DMS114 treated with DMSO at 0.1 percent for 48 hours (cell line): ENCODE data around the gene CCDC7.
A peak's percentile ranks its signal among the peaks of the same experiment; 100 is the strongest.
"Not testable (repeated sequence)": the region's sequence is repeated elsewhere in the genome, so short reads cannot be mapped to it uniquely, and the experiment has no call there.

Experiments used
- DNase-seq: peaks from one replicate; lab custom pipeline; 2025; ENCODE audit not compliant: unreplicated experiment; lab: John Stamatoyannopoulos, UW

The CCDC7 gene

DNA sequence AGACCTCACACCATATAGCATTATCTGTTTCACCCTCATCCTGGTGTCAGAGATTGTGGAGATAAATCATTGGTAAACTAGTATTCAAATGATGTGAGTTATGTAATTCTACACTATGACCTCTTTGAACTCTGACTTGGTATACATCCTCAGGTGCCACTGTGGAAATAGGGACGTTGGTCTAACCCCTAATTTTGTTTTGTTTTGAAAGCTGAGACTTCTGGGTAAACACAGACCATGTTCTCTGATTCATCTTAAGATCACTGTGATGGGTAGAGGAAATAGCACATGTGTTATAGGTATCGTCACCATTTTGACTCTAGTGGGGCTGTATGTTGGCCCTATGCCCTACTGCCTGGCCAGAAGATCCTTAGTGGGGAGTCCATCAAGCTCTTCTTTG is 241.6 kb downstream of the CCDC7 start:
- DNase-seq, result no peak

DNA sequence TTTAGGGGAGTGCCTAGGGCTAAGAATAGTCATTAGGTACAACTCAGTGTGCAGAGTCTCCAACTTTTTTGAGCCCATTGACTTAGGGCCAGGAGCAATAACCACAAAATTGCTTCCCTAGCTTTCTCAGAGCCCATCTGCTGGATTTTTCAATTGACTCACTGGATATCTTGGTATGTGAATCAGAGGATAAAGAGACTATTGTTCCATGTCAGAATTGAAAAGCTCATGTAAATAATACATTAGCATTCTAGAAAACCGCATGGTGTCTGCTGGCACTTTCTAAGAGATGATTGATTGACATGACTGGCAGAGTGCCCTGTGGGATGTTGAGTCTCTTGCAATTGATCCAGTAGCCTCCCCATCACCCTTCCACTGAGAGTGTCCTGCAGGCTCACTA is 246.2 kb downstream of the CCDC7 start:
- no peak for DNase-seq

DNA sequence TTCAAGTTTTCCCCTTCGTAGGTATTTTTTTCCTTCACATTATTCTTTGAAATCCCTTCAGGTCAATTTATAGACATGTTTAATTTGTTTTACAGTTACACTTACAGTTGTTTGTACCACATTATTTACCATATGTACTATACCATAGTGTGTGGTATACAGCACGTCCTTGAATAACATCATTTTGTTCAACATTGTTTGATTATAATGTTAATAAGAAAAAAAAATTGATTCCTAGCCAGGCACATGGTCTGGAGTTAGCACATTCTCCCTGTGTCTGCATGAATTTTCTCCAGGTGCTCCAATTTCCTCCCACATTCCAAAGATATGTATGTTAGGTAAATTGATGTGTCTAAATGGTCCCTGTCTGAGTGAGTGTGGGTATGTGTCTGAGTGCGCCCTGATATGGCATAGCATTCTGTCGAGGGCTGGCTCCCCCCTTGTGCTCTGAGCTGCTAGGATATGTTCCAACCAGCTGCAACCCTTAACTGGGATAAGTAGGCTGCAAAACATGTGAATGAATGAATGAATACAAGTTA is 247.6 kb downstream of the CCDC7 start:
- DNase-seq, result no peak

DNA sequence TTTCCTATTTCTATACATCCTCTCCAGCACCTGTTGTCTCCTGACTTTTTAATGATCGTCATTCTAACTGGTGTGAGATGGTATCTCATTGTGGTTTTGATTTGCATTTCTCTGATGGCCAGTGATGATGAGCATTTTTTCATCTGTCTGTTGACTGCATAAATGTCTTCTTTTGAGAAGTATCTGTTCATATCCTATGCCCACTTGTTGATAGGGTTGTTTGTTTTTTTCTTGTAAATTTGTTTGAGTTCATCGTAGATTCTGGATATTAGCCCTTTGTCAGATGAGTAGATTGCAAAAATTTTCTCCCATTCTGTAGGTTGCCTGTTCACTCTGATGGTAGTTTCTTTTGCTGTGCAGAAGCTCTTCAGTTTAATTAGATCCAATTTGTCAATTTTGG is 253.7 kb downstream of the CCDC7 start:
- DNase-seq, result not testable (repeated sequence)

DNA sequence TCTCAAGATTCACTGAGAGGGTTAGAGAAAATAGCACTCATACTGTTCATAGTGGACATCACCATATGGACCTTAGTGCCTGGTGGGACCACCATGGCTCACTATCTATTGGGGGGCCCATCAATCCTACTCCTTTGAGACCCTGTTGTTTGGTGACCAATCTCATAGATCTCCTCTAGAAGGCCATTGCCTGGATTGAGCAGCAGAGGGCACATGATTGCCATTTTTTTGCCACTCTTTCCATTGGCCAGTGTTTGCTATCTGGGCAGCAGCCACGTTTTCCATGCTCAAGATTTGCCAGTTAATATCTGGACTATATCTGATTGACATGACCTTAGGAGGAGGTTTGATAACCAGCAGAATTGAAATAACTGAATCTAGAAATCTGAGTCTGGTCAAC is 267.6 kb downstream of the CCDC7 start:
- DNase-seq, result no peak

DNA sequence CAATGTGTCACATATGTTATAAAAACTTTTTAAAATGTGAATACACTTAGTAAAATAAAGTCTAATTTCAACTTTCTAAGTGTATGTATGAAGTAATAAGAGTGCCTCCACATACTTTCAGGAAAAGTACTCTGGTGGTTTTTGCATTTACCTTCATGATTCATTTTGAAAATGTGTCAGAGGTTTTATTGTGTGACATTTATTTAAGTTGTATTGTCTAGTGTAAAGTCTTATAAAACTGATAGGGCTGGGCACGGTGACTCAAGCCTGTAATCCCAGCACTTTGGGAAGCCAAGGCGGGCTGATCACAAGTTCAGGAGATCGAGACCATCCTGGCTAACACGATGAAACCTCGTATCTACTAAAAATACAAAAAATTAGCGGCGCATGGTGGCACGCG is 285.6 kb downstream of the CCDC7 start:
- DNase-seq, result no peak

DNA sequence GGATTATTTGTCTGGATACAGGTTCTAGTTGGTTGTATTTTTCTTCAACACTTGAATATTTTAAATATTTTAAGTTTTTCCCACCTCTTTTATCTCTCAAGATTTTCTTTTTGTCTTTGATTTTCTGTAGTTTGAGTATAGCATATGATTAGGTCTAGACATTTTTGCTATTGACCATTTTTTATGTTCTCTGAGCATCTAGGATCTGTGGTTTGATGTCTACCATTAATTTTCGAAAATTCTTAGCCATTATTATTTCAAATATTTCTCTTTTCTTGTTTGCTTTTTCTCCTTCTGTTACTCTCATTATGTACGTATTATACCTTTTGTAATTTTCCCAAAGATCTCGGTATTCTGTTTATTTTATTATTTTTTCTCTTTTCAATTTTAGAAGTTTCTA is 293.0 kb downstream of the CCDC7 start:
- no peak for DNase-seq

DNA sequence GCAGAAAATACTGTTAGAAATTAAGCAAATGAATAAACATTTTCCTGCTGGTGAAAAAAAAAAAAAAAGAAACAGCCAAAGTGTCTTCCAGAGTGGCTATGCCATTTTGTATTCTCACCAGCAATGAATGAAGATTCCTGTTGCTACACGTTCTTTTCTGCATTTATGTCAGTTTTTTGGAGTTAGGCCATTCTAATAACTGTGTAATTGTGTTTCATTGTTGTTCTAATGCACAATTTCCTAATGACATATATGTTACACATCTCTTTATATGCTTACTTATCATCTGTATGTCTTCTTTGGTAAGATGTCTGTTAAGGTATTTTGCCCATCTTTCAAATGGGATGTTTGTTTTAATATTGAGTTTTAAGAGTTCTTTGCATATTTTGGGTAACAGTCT is 298.4 kb downstream of the CCDC7 start:
- DNase-seq, result no peak

DNA sequence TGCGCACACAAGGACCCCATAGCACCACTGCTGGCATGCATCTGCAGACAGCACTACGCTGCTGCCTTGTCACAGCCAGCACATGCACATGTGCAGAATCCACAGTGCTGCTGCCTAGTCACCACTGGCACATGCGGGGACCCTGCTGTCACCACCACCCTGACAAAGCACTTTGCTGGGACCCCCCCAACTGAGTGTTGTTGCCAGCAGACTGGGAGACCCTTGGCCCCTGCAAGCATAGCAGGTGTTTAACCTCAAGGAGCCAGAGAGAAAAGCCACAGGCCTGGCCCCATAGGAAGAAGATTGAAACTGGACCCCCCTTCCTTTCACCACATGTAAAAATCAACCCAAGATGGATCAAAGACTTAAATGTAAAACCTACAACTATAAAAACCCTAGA is 300.9 kb downstream of the CCDC7 start:
- no peak for DNase-seq

DNA sequence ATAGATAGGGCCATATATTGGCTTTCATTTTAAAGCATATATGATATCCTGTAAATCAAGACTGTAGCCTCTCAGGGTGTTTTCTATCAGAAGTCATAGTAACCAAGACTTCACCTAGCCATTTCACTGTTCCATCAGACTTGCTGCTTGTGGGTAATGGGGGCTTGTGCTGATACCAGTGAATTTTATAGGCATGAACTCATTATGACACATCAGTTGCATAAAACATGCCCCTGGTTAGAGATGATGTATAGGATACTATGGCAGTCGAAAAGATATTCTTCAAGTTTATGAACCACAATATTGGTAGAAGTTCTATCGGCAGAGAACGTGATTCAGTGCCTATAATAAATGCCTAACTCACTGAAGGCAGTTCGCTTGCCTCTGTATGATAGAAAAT is 305.6 kb downstream of the CCDC7 start:
- DNase-seq, result no peak

DNA sequence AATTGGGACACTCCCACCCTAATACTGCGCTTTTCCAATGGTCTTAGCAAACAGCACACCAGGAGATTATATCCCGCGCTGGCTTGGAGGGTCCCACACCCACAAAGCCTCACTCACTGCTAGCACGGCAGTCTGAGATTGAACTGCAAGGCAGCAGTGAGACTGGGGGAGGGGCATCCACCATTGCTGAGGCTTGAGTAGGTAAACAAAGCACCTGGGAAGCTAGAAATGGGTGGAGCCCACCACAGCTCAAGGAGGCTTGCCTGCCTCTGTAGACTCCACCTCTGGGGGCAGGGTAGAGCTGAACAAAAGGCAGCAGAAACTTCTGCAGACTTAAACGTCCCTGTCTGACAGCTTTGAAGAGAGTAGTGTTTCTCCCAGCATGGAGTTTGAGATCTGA is 309.0 kb downstream of the CCDC7 start:
- DNase-seq, result not testable (repeated sequence)

DNA sequence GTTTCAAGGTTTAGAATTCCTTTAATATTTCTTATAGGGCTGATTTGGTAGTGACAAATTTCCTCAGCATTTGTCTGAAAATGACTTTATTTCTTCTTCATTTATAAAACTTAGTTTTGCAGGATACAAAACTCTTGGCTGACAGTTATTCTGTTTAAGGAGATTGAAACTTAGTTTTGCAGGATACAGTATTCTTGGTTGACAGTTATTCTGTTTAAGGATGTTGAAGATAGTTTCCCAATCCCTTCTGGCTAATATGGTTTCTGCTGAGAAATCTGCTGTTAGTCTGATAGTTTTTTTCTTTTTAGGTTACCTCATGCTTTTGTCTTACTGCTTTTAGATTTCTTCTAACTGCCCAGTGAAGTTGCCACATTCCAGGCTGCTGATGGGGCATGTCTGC is 325.3 kb downstream of the CCDC7 start:
- DNase-seq, result no peak

DNA sequence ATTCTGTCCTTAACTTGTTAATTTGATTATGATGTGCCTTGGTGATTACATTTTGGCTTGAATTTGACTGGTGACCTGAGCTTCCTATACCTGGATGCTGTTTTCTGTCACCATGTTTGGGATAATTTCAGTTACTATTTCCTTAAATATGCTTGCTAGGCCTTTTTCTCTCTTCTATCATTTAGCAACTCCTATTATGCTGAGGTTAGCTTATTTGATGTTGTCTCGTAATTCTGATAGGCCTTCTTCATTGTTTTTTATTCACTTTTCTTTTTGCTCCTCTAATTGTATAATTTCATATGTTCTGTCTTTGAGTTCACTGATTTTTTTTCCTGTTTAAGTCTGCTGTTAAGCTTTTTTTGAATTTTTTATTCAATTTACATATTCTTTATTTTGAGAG is 327.2 kb downstream of the CCDC7 start:
- no peak for DNase-seq

DNA sequence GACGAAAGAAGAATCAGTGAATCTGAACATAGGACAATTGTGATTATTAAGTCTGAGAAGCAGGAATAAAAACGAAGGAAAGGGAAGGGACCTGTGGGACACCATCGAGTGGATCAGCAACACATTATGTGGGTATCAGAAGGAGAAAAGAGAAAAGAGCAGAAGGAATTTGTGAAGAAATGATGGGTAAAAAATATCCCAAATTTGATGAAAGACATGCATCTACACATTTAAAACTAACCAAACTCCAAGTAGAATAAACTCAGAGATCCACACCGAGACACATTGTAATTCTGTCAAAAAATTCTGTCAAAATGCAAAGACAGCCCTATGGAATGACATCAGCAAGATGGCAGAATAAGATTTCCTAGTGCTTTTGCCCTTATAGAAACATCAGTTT is 341.0 kb downstream of the CCDC7 start:
- DNase-seq, result no peak

DNA sequence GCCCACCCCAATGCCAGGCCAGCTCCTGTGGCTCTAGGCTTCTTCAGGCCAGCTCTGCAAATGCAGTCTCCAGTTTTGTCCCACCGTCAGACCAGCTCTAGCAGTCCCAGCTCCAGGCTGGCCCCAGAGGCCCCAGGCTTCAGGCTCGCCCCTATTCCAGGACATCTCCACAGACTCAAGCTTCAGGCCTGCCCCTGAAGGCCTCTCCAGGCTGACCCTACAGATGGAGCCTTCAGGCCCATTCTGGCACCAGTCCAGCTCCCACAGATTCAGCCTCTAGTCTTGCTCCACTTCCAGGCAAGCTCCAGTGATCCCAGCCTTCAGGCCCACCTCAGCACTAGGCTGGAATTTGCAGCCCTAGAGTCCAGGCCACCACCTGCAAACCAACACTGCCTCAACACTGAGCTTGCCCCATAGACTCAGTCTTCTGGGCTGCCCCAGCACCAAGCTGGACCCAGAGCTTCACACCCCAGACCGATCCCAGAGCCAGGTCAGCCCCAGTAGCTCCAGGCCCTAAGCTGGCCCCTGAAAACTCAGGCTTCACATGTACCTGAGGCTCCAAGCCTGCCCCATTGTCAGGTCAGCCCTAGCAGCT is 341.8 kb downstream of the CCDC7 start:
- no peak for DNase-seq

DNA sequence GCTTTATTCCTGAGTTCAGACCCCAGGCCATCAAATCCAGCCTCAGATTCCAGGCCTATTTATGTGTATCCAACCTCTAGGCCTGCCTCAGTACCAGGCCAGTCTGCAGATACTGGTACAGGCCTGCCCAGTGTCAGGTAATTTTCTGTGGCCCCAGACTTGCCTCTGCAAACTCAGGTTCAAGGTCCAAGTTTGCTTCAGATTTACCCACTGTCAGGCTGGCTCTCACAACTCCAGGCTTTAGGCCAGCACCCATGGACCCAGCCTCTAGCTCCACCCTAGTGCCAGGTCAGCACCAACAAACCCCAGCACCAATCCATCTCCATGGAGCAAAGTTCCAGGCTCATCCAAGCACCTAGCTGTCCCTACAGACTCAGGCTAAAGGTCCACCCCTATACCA is 342.4 kb downstream of the CCDC7 start:
- no peak for DNase-seq

DNA sequence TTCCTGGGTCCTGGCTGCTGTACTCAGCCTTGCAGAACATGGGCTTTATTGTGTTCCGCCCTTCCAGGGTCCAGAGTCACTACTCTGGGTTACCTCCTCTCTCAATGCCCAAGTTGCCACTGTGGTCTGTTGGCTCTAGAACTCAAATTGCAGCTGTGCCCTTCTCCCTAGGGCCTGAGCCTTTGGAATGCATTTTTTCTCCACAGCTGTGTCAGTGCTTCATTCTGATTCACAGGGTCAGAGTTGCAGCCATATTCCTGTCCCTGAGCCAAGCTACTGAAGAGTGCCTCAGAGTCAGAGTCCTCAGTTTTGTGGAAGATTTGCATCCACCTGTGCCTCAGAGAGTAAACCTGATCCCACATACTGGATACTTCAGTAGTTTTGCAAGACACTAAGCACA is 344.5 kb downstream of the CCDC7 start:
- no peak for DNase-seq

DNA sequence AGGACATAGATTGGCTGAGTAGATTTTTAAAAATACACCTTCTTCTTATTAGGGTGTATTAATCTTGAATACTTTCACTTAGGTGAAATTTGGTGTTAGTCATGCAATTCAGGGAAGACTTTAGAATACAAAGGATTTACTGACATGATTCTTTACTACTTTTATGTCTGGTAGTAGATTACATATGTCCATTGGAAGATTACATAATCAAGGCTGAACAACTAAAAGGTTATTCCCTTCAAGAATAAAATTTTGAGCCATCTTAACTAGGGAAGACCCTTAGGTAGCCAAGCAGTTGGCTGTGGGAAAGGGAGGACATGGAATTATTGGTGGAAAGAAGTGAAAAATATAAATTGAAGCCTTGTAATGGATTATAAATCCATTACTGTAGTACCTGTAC is 347.1 kb downstream of the CCDC7 start:
- DNase-seq, result no peak

DNA sequence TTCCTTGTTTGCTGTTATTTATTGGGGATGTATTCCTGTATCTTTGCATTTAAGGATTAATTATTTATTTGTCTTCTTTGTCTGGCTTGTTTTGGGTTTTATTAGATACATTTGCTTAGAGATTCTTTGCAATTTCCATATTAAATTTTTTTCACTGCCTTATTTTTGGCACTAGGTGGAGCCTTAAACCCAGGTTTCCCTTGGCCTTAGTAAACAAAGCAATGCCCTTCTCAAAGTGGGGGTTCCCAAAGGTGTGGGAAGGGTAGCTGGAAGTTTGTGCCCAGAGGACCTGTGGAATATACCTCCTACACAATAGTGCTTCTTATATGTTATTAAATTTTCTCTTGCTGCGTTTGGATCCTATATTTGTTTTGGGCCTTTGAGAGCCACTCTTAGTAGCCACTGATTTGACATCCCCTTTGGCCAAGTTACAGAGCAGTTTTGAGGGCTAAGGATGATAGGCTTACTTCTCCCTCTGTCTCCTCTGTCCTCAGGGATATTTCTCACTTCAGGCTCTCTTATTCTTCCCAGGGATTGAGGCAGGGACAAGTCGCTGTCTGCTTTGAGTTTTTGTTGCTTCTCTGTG is 349.8 kb downstream of the CCDC7 start:
- peak; percentile 28 for DNase-seq

DNA sequence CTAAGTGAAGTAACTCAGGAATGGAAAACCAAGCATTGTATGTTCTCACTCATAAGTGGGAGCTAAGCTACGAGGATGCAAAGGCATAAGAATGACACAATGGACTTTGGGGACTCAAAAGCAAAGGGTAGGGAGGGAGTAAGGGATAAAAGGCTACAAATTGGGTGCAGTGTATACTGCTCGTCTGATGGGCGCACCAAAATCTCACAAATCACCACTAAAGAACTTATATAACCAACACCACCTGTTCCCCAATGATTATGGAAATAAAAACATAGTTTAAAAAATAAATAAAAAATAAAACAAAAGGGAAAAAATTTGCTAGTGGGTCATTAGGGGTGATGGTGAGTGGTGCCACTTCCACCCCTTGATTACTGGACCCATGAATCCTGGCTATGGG is 351.5 kb downstream of the CCDC7 start:
- DNase-seq, result not testable (repeated sequence)

DNA sequence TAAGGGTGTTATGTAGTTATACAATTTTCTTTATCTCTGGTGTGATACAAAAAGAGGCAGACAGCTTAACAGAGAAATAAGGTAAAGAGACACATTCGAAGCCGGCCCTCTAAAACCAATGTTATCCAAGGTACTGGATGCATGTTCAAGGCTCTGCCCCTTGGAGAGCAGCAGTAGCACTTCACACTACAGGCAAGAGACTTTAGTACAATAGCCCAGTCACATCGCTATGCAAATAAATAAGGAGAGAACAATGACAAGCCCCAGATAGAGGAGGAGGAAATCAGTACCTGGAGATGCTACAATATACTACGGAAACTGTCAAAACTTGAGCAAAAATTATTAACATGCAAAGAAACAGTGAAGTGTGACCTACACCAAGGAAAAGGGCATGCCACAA is 401.0 kb downstream of the CCDC7 start:
- no peak for DNase-seq

DNA sequence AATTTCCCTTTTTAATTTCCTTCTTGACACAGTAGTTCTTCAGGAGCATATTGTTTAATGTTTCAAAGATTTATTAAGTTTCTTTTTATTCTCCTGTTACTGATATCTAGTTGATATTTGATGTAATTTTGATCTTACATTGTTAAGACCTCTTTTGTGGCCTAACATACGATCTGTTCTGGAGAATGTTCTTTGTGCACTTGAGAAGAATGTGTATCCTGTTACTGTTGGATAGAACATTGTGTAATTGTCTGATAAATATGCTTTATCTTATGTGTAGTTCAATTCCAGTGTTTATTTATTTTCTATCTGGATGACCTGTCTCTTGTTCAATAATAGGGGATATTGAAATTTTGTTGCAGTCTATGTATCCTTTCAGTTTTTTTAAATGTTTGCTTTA is 405.4 kb downstream of the CCDC7 start:
- no peak for DNase-seq

DNA sequence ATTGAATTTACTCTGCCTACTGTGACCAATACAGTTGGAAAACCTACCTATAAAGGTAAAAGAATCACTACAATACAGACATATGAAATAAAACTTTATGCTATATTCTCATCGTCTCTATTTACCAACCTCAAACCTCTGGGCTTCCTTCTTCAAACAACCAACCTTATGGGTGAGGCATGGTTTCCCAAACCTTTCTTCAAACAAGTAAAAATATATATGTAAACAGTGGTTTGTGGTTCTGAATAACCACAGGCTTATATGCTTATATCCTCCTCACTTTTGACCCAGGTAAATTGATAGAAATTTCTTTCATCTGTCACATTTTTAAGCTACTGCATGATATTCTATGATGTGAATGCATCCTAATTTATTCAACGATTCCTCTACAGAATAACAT is 408.5 kb downstream of the CCDC7 start:
- no peak for DNase-seq
